HG02870 (cell line): ENCODE results near the gene ATP5PO.

Experiments
- ATAC-seq: cut with Tn5 transposase; IDR thresholded peaks from one replicate; pipeline ENCODE4 v1.9.1; 2021; ENCODE audit warnings: mild to moderate bottlenecking, moderate library complexity; ENCODE audit not compliant: unreplicated experiment

ATP5PO gene

GRCh38 chr21:33901412-33902288 is 14.0 kb downstream of the ATP5PO start:
- no peak for ATAC-seq

GRCh38 chr21:33899199-33899598 is 16.4 kb downstream of the ATP5PO start:
- ATAC-seq = no peak

GRCh38 chr21:33898586-33898985 is 17.0 kb downstream of the ATP5PO start:
- no peak for ATAC-seq

GRCh38 chr21:33897739-33898138 is 17.9 kb downstream of the ATP5PO start:
- ATAC-seq = no peak

- no peak for ATAC-seq
These were observed 18.5 kb downstream of the ATP5PO start for GRCh38 chr21:33897098-33897497.

- no peak for ATAC-seq
These were observed 18.9 kb downstream of the ATP5PO start for GRCh38 chr21:33896691-33897090.

GRCh38 chr21:33895356-33895755 is 20.2 kb downstream of the ATP5PO start:
- no peak for ATAC-seq

- ATAC-seq = peak; percentile 70
These were observed 20.8 kb downstream of the ATP5PO start for GRCh38 chr21:33894736-33895288.

- no peak for ATAC-seq
These were observed 21.7 kb downstream of the ATP5PO start for GRCh38 chr21:33893917-33894316.

- ATAC-seq = no peak
These were observed 22.8 kb downstream of the ATP5PO start for GRCh38 chr21:33892853-33893252.

- no peak for ATAC-seq
These were observed 25.4 kb downstream of the ATP5PO start for GRCh38 chr21:33890187-33890586.

GRCh38 chr21:33886321-33886720 is 29.3 kb downstream of the ATP5PO start:
- no peak for ATAC-seq

GRCh38 chr21:33885172-33885514 is 30.5 kb downstream of the ATP5PO start:
- ATAC-seq = no peak

GRCh38 chr21:33884376-33885171 is 31.0 kb downstream of the ATP5PO start:
- ATAC-seq = no peak

GRCh38 chr21:33883118-33883517 is 32.5 kb downstream of the ATP5PO start:
- no peak for ATAC-seq

GRCh38 chr21:33881689-33882440 is 33.7 kb downstream of the ATP5PO start:
- ATAC-seq = no peak

- no peak for ATAC-seq
These were observed 35.0 kb downstream of the ATP5PO start for GRCh38 chr21:33880626-33881025.

GRCh38 chr21:33878824-33879223 is 36.8 kb downstream of the ATP5PO start:
- ATAC-seq = no peak

- ATAC-seq = no peak
These were observed 40.4 kb downstream of the ATP5PO start for GRCh38 chr21:33875026-33875695.

GRCh38 chr21:33874161-33874560 is 41.4 kb downstream of the ATP5PO start:
- ATAC-seq = no peak
